Measurements from ENCODE around the gene NEK7.

DNA sequence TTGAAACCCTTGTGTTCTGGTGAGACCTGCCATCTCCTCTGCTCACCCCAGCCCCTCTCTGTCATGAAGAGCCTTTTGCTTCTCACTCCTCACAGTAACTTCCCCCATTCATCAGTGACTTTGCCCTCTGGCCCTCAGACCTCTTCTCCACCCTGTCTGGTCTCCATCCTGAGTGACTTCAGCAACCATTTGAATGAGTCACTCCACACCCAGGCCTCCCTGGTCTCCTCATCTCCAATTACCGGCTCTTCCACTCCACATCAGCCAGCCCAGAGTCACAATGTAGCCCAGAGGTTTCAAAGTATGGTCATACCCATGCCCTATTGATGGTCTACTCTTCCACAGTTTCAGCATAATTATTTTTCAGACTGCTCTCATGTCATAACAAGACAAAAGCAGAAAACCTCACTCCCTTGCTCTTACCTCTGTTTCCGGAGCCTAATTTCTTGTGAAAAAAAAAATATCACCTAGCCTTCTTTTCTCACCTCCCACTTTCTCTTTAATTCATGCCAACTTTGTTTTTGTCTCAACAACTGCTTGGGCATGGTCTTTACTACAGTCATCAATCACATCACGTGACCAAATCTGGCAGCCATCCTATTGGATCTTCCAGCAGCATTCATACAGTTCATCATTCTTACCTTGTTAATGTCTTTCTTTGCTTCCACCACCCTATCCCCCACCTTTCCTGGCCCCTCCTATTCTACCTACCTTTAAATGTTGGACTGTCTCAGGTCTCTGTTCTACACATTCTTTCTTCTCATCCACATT is 35.6 kb upstream of the NEK7 start:
- TF ChIP-seq POLR2A (IDR thresholded peaks at IDR 0.05; ENCODE audit: low read depth, low read length) (no peak), POLR2AphosphoS5 (IDR thresholded peaks at IDR 0.05; ENCODE audit: low read depth, low read length) (no peak), TAF1 (IDR thresholded peaks at IDR 0.05; ENCODE audit: borderline replicate concordance, low read depth, low read length) (no peak)

All from GM12892 (cell line).